HepG2 (cell line): Measurements from ENCODE around the gene SLC25A18. TPM values are rescaled to one million over a fixed set of nuclear protein-coding genes. Genes with fewer than 3 reads are reported as not detected.

Experiments
- ARID3A ChIP-seq: IDR thresholded peaks from 2 replicates; pipeline ENCODE4 v1.6.1; 2012; ENCODE audit warnings: low read depth, low read length, improper control_type of control experiment
- CBX1 ChIP-seq: IDR thresholded peaks from one replicate; pipeline ENCODE4 v1.6.1; 2016; ENCODE audit warnings: antibody characterized with exemption, low read depth
- HDAC1 ChIP-seq: sonication (generic); formaldehyde crosslinking; IDR thresholded peaks from 2 replicates; pipeline ENCODE4 v1.5.1; 2020; ENCODE audit warnings: mild to moderate bottlenecking, missing genetic modification reagents
- HMGXB3 ChIP-seq: sonication (generic); formaldehyde crosslinking; IDR thresholded peaks from 2 replicates; pipeline ENCODE4 v1.4.0; 2020; ENCODE audit warnings: missing genetic modification reagents, borderline replicate concordance
- HOXA7 ChIP-seq: sonication (generic); formaldehyde crosslinking; IDR thresholded peaks from 2 replicates; pipeline ENCODE4 v1.8.1; 2022; ENCODE audit warnings: mild to moderate bottlenecking, missing genetic modification reagents, moderate library complexity
- LRRFIP1 ChIP-seq: sonication (generic); formaldehyde crosslinking; conservative IDR thresholded peaks from 2 replicates; pipeline ENCODE4 v1.4.0; 2020; ENCODE audit warnings: missing genetic modification reagents
- MAX ChIP-seq: IDR thresholded peaks from 2 replicates; pipeline ENCODE4 v1.6.1; 2012; ENCODE audit warnings: inconsistent platforms
- MED13 ChIP-seq: sonication (generic); formaldehyde crosslinking; IDR thresholded peaks from 2 replicates; pipeline ENCODE4 v1.5.0; 2020; ENCODE audit warnings: missing genetic modification reagents
- NAIF1 ChIP-seq: sonication (generic); formaldehyde crosslinking; IDR thresholded peaks from 2 replicates; pipeline ENCODE4 v1.5.0; 2020; ENCODE audit warnings: mild to moderate bottlenecking, missing genetic modification reagents, borderline replicate concordance
- ZBTB38 ChIP-seq: sonication (generic); formaldehyde crosslinking; IDR thresholded peaks from 2 replicates; pipeline ENCODE4 v1.5.1; 2020; ENCODE audit warnings: mild to moderate bottlenecking, missing genetic modification reagents
- ZEB1 ChIP-seq: IDR thresholded peaks from 2 replicates; pipeline ENCODE4 v1.6.1; 2012; ENCODE audit warnings: mild to moderate bottlenecking, low read depth, inconsistent platforms; ENCODE audit not compliant: insufficient replicate concordance
- ZFY ChIP-seq: sonication (generic); formaldehyde crosslinking; IDR thresholded peaks from 2 replicates; pipeline ENCODE4 v1.4.0; 2020; ENCODE audit warnings: missing genetic modification reagents
- ZNF136 ChIP-seq: sonication (generic); formaldehyde crosslinking; IDR thresholded peaks from 2 replicates; pipeline ENCODE4 v1.8.1; 2022; ENCODE audit warnings: low read depth, mild to moderate bottlenecking, moderate library complexity, missing genetic modification reagents
- ZNF232 ChIP-seq: sonication (generic); formaldehyde crosslinking; IDR thresholded peaks from 2 replicates; pipeline ENCODE4 v1.4.0; 2020; ENCODE audit warnings: missing genetic modification reagents, borderline replicate concordance
- ZNF317 ChIP-seq: sonication (generic); formaldehyde crosslinking; IDR thresholded peaks from 2 replicates; pipeline ENCODE4 v1.5.0; 2020; ENCODE audit warnings: mild to moderate bottlenecking, missing genetic modification reagents
- ZNF350 ChIP-seq: sonication (generic); formaldehyde crosslinking; IDR thresholded peaks from 2 replicates; pipeline ENCODE4 v1.4.0; 2020; ENCODE audit warnings: mild to moderate bottlenecking, low read depth, missing genetic modification reagents, borderline replicate concordance
- ZNF577 ChIP-seq: sonication (generic); formaldehyde crosslinking; IDR thresholded peaks from 2 replicates; pipeline ENCODE4 v1.4.0; 2020; ENCODE audit warnings: mild to moderate bottlenecking, low read depth, missing genetic modification reagents, borderline replicate concordance
- ZNF605 ChIP-seq: sonication (generic); formaldehyde crosslinking; IDR thresholded peaks from 2 replicates; pipeline ENCODE4 v1.8.0; 2022; ENCODE audit warnings: mild to moderate bottlenecking, missing genetic modification reagents
- ZNF788 ChIP-seq: sonication (generic); formaldehyde crosslinking; IDR thresholded peaks from 2 replicates; pipeline ENCODE4 v1.5.0; 2020; ENCODE audit warnings: mild to moderate bottlenecking, missing genetic modification reagents, borderline replicate concordance
- ZNF883 ChIP-seq: sonication (generic); formaldehyde crosslinking; IDR thresholded peaks from 2 replicates; pipeline ENCODE4 v1.5.1; 2020; ENCODE audit warnings: mild to moderate bottlenecking, missing genetic modification reagents; ENCODE audit errors: not compliant biosample characterization
- polyA plus RNA-seq, 8 experiments: library from polyadenylated mRNA; depleted of rRNA in 3 of 8; stranded (reverse) in 7 of 8; unstranded in 1 of 8; fragments of >200 nt; fragmentation: Illumina TruSeq in 4 of 8; extraction: Trizol in 4 of 8; gene quantifications; 2 replicates each; pipeline versions ENCODE4 v1.2.1 to v1.2.3, GENCODE V29; 2011 to 2016; ENCODE audit warnings: low read depth in 4 of 8, missing spikeins in 1 of 8, mixed read lengths in 1 of 8; ENCODE audit not compliant: insufficient read depth in 1 of 8
- total RNA-seq, 5 experiments: library from RNA; depleted of rRNA; stranded (reverse); fragments of >200 nt; fragmentation: Illumina TruSeq; extraction: Trizol; gene quantifications; 2 replicates each; pipeline ENCODE4 v1.2.3, GENCODE V29; 2016; ENCODE audit warnings: low read depth in 1 of 5

The SLC25A18 gene
- total and polyA plus RNA-seq, 2 of the 13 experiments (the other 11 are each of a cell fraction or from before 2014, with no cell fraction given): 0.28 to 0.75 TPM

- no peak for TF ChIP-seq ZBTB38 (CRISPR knock-in tag)
- peak; percentile 79; the same call in 1 of the 2 replicates for TF ChIP-seq ZNF350 (CRISPR knock-in tag)
- no peak; the same call in 1 of the 2 replicates for TF ChIP-seq ZNF232 (CRISPR knock-in tag)
- no peak for TF ChIP-seq HOXA7 (CRISPR knock-in tag)
- TF ChIP-seq MED13 (CRISPR knock-in tag): no peak
- peak; percentile 16; the same call in 1 of the 2 replicates for TF ChIP-seq ZNF605 (CRISPR knock-in tag)
- TF ChIP-seq NAIF1: 0 out of 2 replicates have a peak, but pooled peaks have one; percentile 54
- TF ChIP-seq ZNF577 (CRISPR knock-in tag): no peak
- TF ChIP-seq ZNF788 (CRISPR knock-in tag): 0 out of 2 replicates have a peak, but pooled peaks have one; percentile 29
- TF ChIP-seq ZNF883: peak; percentile 62
- peak; percentile 96 for TF ChIP-seq ZFY (CRISPR knock-in tag)
- TF ChIP-seq HDAC1 (CRISPR knock-in tag): peak; percentile 61; the same call in 1 of the 2 replicates
- TF ChIP-seq HMGXB3: peak; percentile 23; the same call in 1 of the 2 replicates
- TF ChIP-seq CBX1: no peak
- no peak for TF ChIP-seq ZEB1
- TF ChIP-seq ZNF136 (CRISPR knock-in tag): no peak
- peak; percentile 23; the same call in 1 of the 2 replicates for TF ChIP-seq MAX
- no peak for TF ChIP-seq ARID3A
- no peak for TF ChIP-seq ZNF317 (CRISPR knock-in tag)
- no peak for TF ChIP-seq LRRFIP1 (CRISPR knock-in tag)
Measured at GRCh38 chr22:17628406-17629172, 65.3 kb downstream of the SLC25A18 start, which contains the start of gene ATP6V1E1 (continued).
